ENCODE measurements around the gene MAT2A.
A peak's percentile ranks its signal among the peaks of the same experiment; 100 is the strongest.

Gene MAT2A

DNA sequence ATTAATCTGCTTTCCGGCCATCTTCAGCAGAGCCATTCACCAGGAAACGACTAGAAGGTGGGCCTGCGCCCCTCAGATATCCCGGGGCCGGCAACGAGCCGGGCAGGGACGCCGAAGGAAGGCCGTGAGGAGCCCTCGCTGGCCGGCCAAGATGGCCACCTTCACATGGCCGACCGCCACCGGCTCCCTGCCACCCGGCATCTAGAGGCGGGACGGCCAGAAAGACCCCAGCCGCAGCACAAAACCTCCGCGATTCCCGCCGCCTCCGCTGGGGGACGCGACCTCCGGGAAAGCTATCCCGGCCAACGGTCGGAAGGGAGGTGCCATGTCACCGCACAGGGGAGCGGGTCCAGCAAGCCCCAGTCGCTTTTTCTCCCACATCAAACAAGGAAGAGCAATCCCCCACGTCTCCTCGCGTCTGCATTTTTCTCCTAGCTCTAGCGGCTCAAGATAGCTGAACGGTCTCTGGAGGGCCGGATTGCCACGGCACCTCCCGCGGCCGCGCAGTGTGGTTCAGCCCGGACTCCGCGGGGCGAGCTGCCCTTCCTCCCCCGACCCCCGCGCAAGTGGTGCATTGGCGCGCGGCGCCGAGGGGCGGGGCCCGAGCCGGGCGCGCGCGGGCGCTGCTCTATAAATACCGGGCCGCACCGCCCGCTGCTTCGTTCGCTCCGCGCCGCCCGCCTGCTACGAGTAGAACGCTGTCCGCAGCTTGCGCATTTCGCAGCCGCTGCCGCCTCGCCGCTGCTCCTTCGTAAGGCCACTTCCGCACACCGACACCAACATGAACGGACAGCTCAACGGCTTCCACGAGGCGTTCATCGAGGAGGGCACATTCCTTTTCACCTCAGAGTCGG lies at the start of gene MAT2A:
Gene MAT2A (plus strand): TSS at position 662 of the 854 bp plus-strand sequence. CDS start 120 bp downstream, at position 782.
- peak within 1 kb of the TSS; percentile 97 for H3K4me2 ChIP-seq
- no peaks in the 10 kb centered on the region; the same call in 1 of the 2 replicates for H3K27me3 ChIP-seq (ENCODE audit: insufficient read depth, low read depth)
- peaks cover 35% of the 10 kb centered on the region for H3K4me1 ChIP-seq (ENCODE audit: low read depth, poor library complexity, severe bottlenecking)
- H3K36me3 ChIP-seq (ENCODE audit: insufficient read depth), result peaks cover 37% of the 10 kb centered on the region
- peak within 1 kb of the TSS; percentile 100 for H3K9ac ChIP-seq
- H3K4me3 ChIP-seq (IDR thresholded peaks at IDR 0.05; ENCODE audit: insufficient read depth, low read depth, low read length), result peak within 1 kb of the TSS; percentile 98
- H4K20me1 ChIP-seq (ENCODE audit: insufficient read depth), result peaks cover 38% of the 10 kb centered on the region
- peak within 1 kb of the TSS; percentile 36 for H2AFZ ChIP-seq (ENCODE audit: low read depth)
- H3K27ac ChIP-seq, result peak within 1 kb of the TSS; percentile 99
- TF ChIP-seq, protein P1, sequence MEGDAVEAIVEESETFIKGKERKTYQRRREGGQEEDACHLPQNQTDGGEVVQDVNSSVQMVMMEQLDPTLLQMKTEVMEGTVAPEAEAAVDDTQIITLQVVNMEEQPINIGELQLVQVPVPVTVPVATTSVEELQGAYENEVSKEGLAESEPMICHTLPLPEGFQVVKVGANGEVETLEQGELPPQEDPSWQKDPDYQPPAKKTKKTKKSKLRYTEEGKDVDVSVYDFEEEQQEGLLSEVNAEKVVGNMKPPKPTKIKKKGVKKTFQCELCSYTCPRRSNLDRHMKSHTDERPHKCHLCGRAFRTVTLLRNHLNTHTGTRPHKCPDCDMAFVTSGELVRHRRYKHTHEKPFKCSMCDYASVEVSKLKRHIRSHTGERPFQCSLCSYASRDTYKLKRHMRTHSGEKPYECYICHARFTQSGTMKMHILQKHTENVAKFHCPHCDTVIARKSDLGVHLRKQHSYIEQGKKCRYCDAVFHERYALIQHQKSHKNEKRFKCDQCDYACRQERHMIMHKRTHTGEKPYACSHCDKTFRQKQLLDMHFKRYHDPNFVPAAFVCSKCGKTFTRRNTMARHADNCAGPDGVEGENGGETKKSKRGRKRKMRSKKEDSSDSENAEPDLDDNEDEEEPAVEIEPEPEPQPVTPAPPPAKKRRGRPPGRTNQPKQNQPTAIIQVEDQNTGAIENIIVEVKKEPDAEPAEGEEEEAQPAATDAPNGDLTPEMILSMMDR (conservative IDR thresholded peaks at IDR 0.05; ENCODE audit: low read depth, low read length), result peak; percentile 68
- peaks cover 63% of the 10 kb centered on the region for H3K79me2 ChIP-seq (ENCODE audit: insufficient read depth, low read depth)

GRCh38 chr2:85490861-85491755 lies 47.9 kb upstream of the MAT2A start:
- H3K4me2 ChIP-seq, result no peak overlapping the region
- no peak overlapping the region for H3K4me3 ChIP-seq (IDR thresholded peaks at IDR 0.05; ENCODE audit: insufficient read depth, low read depth, low read length)
- H3K4me1 ChIP-seq (ENCODE audit: low read depth, poor library complexity, severe bottlenecking), result no peaks in the 10 kb centered on the region
- H3K9ac ChIP-seq, result no peak overlapping the region
- no peak overlapping the region for H2AFZ ChIP-seq (ENCODE audit: low read depth)
- no peaks in the 10 kb centered on the region for H4K20me1 ChIP-seq (ENCODE audit: insufficient read depth)
- H3K36me3 ChIP-seq (ENCODE audit: insufficient read depth), result no peaks in the 10 kb centered on the region
- no peaks in the 10 kb centered on the region for H3K79me2 ChIP-seq (ENCODE audit: insufficient read depth, low read depth)
- no peak overlapping the region for H3K27ac ChIP-seq
- TF ChIP-seq, protein P1 (conservative IDR thresholded peaks at IDR 0.05; ENCODE audit: low read depth, low read length), result no peak
- H3K27me3 ChIP-seq (ENCODE audit: insufficient read depth, low read depth), result no peaks in the 10 kb centered on the region

- TF ChIP-seq, protein P1 (conservative IDR thresholded peaks at IDR 0.05; ENCODE audit: low read depth, low read length), result no peak
- H3K27ac ChIP-seq, result no peak overlapping the region
- H3K36me3 ChIP-seq (ENCODE audit: insufficient read depth), result no peaks in the 10 kb centered on the region
- H3K27me3 ChIP-seq (ENCODE audit: insufficient read depth, low read depth), result no peaks in the 10 kb centered on the region
- no peaks in the 10 kb centered on the region for H3K79me2 ChIP-seq (ENCODE audit: insufficient read depth, low read depth)
- no peak overlapping the region for H2AFZ ChIP-seq (ENCODE audit: low read depth)
- no peak overlapping the region for H3K9ac ChIP-seq
- H3K4me1 ChIP-seq (ENCODE audit: low read depth, poor library complexity, severe bottlenecking), result no peaks in the 10 kb centered on the region
- H3K4me2 ChIP-seq, result no peak overlapping the region
- no peak overlapping the region for H3K4me3 ChIP-seq (IDR thresholded peaks at IDR 0.05; ENCODE audit: insufficient read depth, low read depth, low read length)
- no peaks in the 10 kb centered on the region for H4K20me1 ChIP-seq (ENCODE audit: insufficient read depth)
These were observed 42.5 kb upstream of the MAT2A start for GRCh38 chr2:85496436-85496835.

- H3K79me2 ChIP-seq (ENCODE audit: insufficient read depth, low read depth), result no peaks in the 10 kb centered on the region
- no peaks in the 10 kb centered on the region for H4K20me1 ChIP-seq (ENCODE audit: insufficient read depth)
- TF ChIP-seq, protein P1 (conservative IDR thresholded peaks at IDR 0.05; ENCODE audit: low read depth, low read length), result no peak
- H3K4me1 ChIP-seq (ENCODE audit: low read depth, poor library complexity, severe bottlenecking), result no peaks in the 10 kb centered on the region
- no peaks in the 10 kb centered on the region for H3K27me3 ChIP-seq (ENCODE audit: insufficient read depth, low read depth)
- no peak overlapping the region for H3K9ac ChIP-seq
- H3K4me3 ChIP-seq (IDR thresholded peaks at IDR 0.05; ENCODE audit: insufficient read depth, low read depth, low read length), result no peak overlapping the region
- no peak overlapping the region for H2AFZ ChIP-seq (ENCODE audit: low read depth)
- H3K4me2 ChIP-seq, result no peak overlapping the region
- H3K36me3 ChIP-seq (ENCODE audit: insufficient read depth), result no peaks in the 10 kb centered on the region
- no peak overlapping the region for H3K27ac ChIP-seq
These were observed 40.9 kb upstream of the MAT2A start for GRCh38 chr2:85497944-85498630.

All from KMS-11 (cell line).